HepG2 (cell line): ENCODE data around the gene EGFL8. TPM values are rescaled to one million over a fixed set of nuclear protein-coding genes. Genes with fewer than 3 reads are reported as not detected.

Experiments
- CCDC6 ChIP-seq: sonication (generic); formaldehyde crosslinking; IDR thresholded peaks from 2 replicates; pipeline ENCODE4 v1.8.1; 2022; ENCODE audit warnings: mild to moderate bottlenecking, missing genetic modification reagents, moderate library complexity
- CHCHD3 ChIP-seq: sonication (generic); formaldehyde crosslinking; IDR thresholded peaks from 2 replicates; pipeline ENCODE4 v1.8.0; 2022; ENCODE audit warnings: mild to moderate bottlenecking, missing genetic modification reagents, moderate library complexity
- CREBL2 ChIP-seq: sonication (generic); formaldehyde crosslinking; IDR thresholded peaks from 2 replicates; pipeline ENCODE4 v1.8.1; 2023; ENCODE audit warnings: missing genetic modification reagents, mild to moderate bottlenecking, borderline replicate concordance
- DMAP1 ChIP-seq: IDR thresholded peaks from 2 replicates; pipeline ENCODE4 v1.6.1; 2016
- ETV6 ChIP-seq: sonication (generic); formaldehyde crosslinking; conservative IDR thresholded peaks from 2 replicates; pipeline ENCODE4 v1.4.0; 2020; ENCODE audit warnings: missing genetic modification reagents
- FOXC1 ChIP-seq: sonication (generic); formaldehyde crosslinking; IDR thresholded peaks from 2 replicates; pipeline ENCODE4 v1.8.0; 2022; ENCODE audit warnings: mild to moderate bottlenecking, missing genetic modification reagents, borderline replicate concordance
- FOXK2 ChIP-seq: fragments of 450-650 bp; IDR thresholded peaks from 2 replicates; pipeline ENCODE4 v1.6.1; 2016
- GABPB1 ChIP-seq: IDR thresholded peaks from 2 replicates; pipeline ENCODE4 v1.6.1; 2016; ENCODE audit warnings: mild to moderate bottlenecking, missing genetic modification reagents, moderate library complexity, missing compliant biosample characterization
- HCFC1 ChIP-seq: fragments of 150-350 bp; IDR thresholded peaks from 2 replicates; pipeline ENCODE4 v1.6.1; 2014; ENCODE audit warnings: low read depth, low read length
- KDM2A ChIP-seq: sonication (generic); formaldehyde crosslinking; IDR thresholded peaks from 2 replicates; pipeline ENCODE4 v1.4.0; 2020; ENCODE audit warnings: low read depth, missing genetic modification reagents, borderline replicate concordance
- PREB ChIP-seq: sonication (generic); formaldehyde crosslinking; IDR thresholded peaks from 2 replicates; pipeline ENCODE4 v1.4.0; 2020; ENCODE audit warnings: missing genetic modification reagents
- XBP1 ChIP-seq: sonication (generic); formaldehyde crosslinking; IDR thresholded peaks from 2 replicates; pipeline ENCODE4 v1.5.0; 2020; ENCODE audit warnings: missing genetic modification reagents
- ZKSCAN1 ChIP-seq: fragments of 150-350 bp; IDR thresholded peaks from 2 replicates; pipeline ENCODE4 v1.6.1; 2014; ENCODE audit warnings: low read length
- ZNF20 ChIP-seq: sonication (generic); formaldehyde crosslinking; IDR thresholded peaks from 2 replicates; pipeline ENCODE4 v1.4.0; 2020; ENCODE audit warnings: mild to moderate bottlenecking, moderate library complexity, missing genetic modification reagents
- ZNF207 ChIP-seq: fragments of 450-650 bp; IDR thresholded peaks from 2 replicates; pipeline ENCODE4 v1.6.1; 2016; ENCODE audit warnings: antibody characterized with exemption, borderline replicate concordance
- ZNF3 ChIP-seq: IDR thresholded peaks from 2 replicates; pipeline ENCODE4 v1.7.0; 2017; ENCODE audit warnings: inconsistent platforms
- ZNF317 ChIP-seq: sonication (generic); formaldehyde crosslinking; IDR thresholded peaks from 2 replicates; pipeline ENCODE4 v1.5.0; 2020; ENCODE audit warnings: mild to moderate bottlenecking, missing genetic modification reagents
- ZNF414 ChIP-seq: sonication (generic); formaldehyde crosslinking; IDR thresholded peaks from 2 replicates; pipeline ENCODE4 v1.5.0; 2020; ENCODE audit warnings: missing genetic modification reagents
- ZNF557 ChIP-seq: sonication (generic); formaldehyde crosslinking; IDR thresholded peaks from 2 replicates; pipeline ENCODE4 v1.4.0; 2020; ENCODE audit warnings: missing genetic modification reagents
- ZNF563 ChIP-seq: sonication (generic); formaldehyde crosslinking; IDR thresholded peaks from 2 replicates; pipeline ENCODE4 v1.8.0; 2022; ENCODE audit warnings: mild to moderate bottlenecking, moderate library complexity, missing genetic modification reagents
- ZNF780A ChIP-seq: sonication (generic); formaldehyde crosslinking; IDR thresholded peaks from 2 replicates; pipeline ENCODE4 v1.8.0; 2022; ENCODE audit warnings: mild to moderate bottlenecking, missing genetic modification reagents, moderate library complexity
- polyA plus RNA-seq, 8 experiments: library from polyadenylated mRNA; depleted of rRNA in 3 of 8; stranded (reverse) in 7 of 8; unstranded in 1 of 8; fragments of >200 nt; fragmentation: Illumina TruSeq in 4 of 8; extraction: Trizol in 4 of 8; gene quantifications; 2 replicates each; pipeline versions ENCODE4 v1.2.1 to v1.2.3, GENCODE V29; 2011 to 2016; ENCODE audit warnings: low read depth in 4 of 8, missing spikeins in 1 of 8, mixed read lengths in 1 of 8; ENCODE audit not compliant: insufficient read depth in 1 of 8
- total RNA-seq, 5 experiments: library from RNA; depleted of rRNA; stranded (reverse); fragments of >200 nt; fragmentation: Illumina TruSeq; extraction: Trizol; gene quantifications; 2 replicates each; pipeline ENCODE4 v1.2.3, GENCODE V29; 2016; ENCODE audit warnings: low read depth in 1 of 5
- TF ChIP-seq, protein P1 (sequence below): sonication (generic); formaldehyde crosslinking; IDR thresholded peaks from 2 replicates; pipeline ENCODE4 v1.4.0; 2020; ENCODE audit warnings: mild to moderate bottlenecking, missing genetic modification reagents
- TF ChIP-seq, protein P2 (sequence below): IDR thresholded peaks from 2 replicates; pipeline ENCODE4 v1.6.1; 2012; ENCODE audit warnings: inconsistent platforms
- TF ChIP-seq, protein P3 (sequence below): sonication (generic); formaldehyde crosslinking; IDR thresholded peaks from 2 replicates; pipeline ENCODE4 v1.4.0; 2020; ENCODE audit warnings: mild to moderate bottlenecking, missing genetic modification reagents
- TF ChIP-seq, protein P4 (sequence below): sonication (generic); formaldehyde crosslinking; IDR thresholded peaks from 2 replicates; pipeline ENCODE4 v1.8.1; 2023; ENCODE audit warnings: mild to moderate bottlenecking, moderate library complexity, missing genetic modification reagents

The EGFL8 gene
- total and polyA plus RNA-seq, 2 of the 13 experiments (the other 11 are each of a cell fraction or from before 2014, with no cell fraction given): 10.0 to 11.5 TPM

DNA sequence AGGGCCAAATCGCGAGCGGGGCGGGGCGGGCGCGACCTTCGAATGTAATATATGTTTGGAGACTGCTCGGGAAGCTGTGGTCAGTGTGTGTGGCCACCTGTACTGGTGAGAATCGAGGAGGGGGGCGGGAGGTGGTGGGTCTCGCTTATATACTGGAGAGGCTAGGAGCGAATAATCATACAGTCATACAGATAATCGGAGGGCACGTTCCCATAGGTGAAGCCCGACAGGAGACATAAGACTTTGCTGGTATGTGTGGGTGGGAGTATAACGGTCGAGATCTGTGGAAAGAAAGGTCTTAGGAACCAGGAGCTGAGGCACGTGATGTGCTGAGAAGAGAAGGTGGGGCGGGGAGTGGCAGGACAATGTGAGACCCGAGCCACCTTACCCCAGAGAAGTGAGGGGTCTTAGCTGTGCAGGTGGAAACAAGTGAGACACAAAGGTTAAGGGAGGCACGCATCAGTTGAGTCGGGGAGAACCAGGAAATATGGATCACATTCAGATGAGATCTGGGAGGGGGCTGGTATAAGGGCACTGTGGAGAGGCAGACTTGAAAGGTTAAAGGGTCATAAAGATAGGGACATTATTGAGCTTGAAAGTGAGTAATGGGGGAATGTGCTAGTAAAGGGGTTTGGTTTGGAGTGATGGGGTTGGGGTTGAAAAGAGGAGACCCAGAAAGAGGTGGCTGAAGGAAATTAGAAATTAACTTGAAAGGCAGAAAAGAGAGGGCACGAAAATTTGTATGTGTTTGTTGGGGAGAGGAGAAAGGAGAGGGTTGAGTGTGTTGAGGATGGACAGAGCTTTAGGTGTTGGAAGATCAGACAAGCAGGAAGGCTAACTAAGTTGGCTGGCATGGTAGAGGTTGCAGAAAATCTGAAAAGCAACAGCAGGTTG lies 14.4 kb downstream of the EGFL8 start (continued):
- TF ChIP-seq FOXC1: peak; percentile 71; the same call in 1 of the 2 replicates
- TF ChIP-seq, protein P1, sequence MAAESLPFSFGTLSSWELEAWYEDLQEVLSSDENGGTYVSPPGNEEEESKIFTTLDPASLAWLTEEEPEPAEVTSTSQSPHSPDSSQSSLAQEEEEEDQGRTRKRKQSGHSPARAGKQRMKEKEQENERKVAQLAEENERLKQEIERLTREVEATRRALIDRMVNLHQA (CRISPR knock-in tag): no peak
- no peak for TF ChIP-seq GABPB1 (CRISPR knock-in tag)
- TF ChIP-seq, protein P2, sequence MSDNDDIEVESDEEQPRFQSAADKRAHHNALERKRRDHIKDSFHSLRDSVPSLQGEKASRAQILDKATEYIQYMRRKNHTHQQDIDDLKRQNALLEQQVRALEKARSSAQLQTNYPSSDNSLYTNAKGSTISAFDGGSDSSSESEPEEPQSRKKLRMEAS: peak; percentile 30; the same call in 1 of the 2 replicates
- peak; percentile 48 for TF ChIP-seq ZNF780A (CRISPR knock-in tag)
- TF ChIP-seq CREBL2 (CRISPR knock-in tag): no peak
- TF ChIP-seq ZNF3 (CRISPR knock-in tag): no peak
- no peak for TF ChIP-seq XBP1 (CRISPR knock-in tag)
- TF ChIP-seq ZNF414 (CRISPR knock-in tag): no peak
- TF ChIP-seq CCDC6: no peak; the same call in 1 of the 2 replicates
- TF ChIP-seq HCFC1: no peak
- TF ChIP-seq, protein P3, sequence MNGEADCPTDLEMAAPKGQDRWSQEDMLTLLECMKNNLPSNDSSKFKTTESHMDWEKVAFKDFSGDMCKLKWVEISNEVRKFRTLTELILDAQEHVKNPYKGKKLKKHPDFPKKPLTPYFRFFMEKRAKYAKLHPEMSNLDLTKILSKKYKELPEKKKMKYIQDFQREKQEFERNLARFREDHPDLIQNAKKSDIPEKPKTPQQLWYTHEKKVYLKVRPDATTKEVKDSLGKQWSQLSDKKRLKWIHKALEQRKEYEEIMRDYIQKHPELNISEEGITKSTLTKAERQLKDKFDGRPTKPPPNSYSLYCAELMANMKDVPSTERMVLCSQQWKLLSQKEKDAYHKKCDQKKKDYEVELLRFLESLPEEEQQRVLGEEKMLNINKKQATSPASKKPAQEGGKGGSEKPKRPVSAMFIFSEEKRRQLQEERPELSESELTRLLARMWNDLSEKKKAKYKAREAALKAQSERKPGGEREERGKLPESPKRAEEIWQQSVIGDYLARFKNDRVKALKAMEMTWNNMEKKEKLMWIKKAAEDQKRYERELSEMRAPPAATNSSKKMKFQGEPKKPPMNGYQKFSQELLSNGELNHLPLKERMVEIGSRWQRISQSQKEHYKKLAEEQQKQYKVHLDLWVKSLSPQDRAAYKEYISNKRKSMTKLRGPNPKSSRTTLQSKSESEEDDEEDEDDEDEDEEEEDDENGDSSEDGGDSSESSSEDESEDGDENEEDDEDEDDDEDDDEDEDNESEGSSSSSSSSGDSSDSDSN (CRISPR knock-in tag): peak; percentile 41; the same call in 1 of the 2 replicates
- no peak for TF ChIP-seq PREB
- TF ChIP-seq KDM2A (CRISPR knock-in tag): peak; percentile 48; the same call in 1 of the 2 replicates
- TF ChIP-seq ZKSCAN1: no peak
- TF ChIP-seq ETV6 (CRISPR knock-in tag): no peak
- no peak for TF ChIP-seq DMAP1 (CRISPR knock-in tag)
- TF ChIP-seq ZNF207: no peak
- TF ChIP-seq ZNF317 (CRISPR knock-in tag): 0 out of 2 replicates have a peak, but pooled peaks have one; percentile 56
- TF ChIP-seq, protein P4, sequence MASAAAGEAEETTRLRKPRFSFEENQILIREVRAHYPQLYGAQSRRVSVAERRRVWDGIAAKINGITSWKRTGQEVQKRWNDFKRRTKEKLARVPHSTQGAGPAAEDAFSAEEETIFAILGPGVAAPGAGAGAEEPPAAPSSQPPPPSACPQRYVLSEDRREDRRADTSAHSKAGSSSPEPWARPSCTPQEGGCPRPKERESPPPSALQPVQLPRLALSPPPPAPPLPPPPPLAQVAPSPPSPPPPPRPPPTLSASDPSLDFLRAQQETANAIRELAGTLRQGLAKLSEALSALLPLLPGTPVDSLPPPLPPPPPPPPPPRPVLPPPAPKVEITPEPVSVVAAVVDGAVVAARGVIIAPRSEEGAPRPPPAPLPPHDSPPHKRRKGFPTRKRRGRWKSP (CRISPR knock-in tag): no peak
- TF ChIP-seq ZNF563 (CRISPR knock-in tag): no peak
- no peak for TF ChIP-seq ZNF20 (CRISPR knock-in tag)
- no peak for TF ChIP-seq FOXK2
- TF ChIP-seq ZNF557 (CRISPR knock-in tag): no peak
- TF ChIP-seq CHCHD3 (CRISPR knock-in tag): no peak
